ENCODE results near the gene GPAM.

The GPAM gene

DNA sequence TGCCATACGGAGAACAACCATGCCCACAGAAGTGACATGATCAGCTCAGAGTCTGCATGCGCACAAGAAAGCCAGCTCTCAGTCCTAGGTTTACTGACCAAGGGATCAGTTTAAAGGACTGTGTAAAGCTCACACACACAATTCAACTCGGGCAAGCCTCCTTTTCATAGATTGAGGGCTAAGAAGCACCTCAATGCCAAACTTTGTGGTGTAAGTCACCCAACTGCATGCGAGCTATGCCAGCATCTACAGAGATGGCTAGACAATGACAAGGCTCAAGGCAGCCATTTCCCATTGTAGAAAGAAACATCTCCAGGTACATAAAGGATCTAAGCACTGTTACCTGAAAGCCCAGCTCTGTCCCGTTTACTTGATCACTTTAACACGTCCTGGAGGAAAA, 36.8 kb downstream of the GPAM start:
- no peak for DNase-seq (ENCODE audit: low read depth)
- TF ChIP-seq, protein P1, sequence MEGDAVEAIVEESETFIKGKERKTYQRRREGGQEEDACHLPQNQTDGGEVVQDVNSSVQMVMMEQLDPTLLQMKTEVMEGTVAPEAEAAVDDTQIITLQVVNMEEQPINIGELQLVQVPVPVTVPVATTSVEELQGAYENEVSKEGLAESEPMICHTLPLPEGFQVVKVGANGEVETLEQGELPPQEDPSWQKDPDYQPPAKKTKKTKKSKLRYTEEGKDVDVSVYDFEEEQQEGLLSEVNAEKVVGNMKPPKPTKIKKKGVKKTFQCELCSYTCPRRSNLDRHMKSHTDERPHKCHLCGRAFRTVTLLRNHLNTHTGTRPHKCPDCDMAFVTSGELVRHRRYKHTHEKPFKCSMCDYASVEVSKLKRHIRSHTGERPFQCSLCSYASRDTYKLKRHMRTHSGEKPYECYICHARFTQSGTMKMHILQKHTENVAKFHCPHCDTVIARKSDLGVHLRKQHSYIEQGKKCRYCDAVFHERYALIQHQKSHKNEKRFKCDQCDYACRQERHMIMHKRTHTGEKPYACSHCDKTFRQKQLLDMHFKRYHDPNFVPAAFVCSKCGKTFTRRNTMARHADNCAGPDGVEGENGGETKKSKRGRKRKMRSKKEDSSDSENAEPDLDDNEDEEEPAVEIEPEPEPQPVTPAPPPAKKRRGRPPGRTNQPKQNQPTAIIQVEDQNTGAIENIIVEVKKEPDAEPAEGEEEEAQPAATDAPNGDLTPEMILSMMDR (IDR thresholded peaks at IDR 0.05; ENCODE audit: control insufficient read depth, insufficient read depth, low read depth, low read length, missing control alignments), result no peak
- H3K4me3 ChIP-seq (ENCODE audit: control insufficient read depth, low read depth, low read length), result no peak overlapping the region

DNA sequence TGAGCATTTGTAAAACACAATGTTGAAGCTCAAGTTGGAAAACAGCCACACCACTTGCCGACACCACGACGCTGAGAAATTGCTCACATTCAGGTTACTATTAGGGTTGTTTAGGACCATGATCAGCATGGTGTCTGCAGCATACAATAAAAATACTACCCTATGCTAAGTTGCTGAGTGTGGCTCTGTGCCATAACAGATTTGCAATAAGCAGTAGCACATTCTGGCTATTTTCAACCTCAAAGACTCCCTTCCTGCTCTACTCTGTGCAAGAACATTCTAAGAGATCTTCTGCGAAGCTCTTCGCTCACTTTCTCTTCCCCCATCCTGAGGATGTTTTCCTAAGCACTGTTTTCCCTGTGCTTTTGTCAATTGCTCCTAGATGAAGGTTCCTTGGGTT, 38.3 kb downstream of the GPAM start:
- DNase-seq (ENCODE audit: low read depth), result no peak
- H3K4me3 ChIP-seq (ENCODE audit: control insufficient read depth, low read depth, low read length), result no peak overlapping the region
- TF ChIP-seq, protein P1 (IDR thresholded peaks at IDR 0.05; ENCODE audit: control insufficient read depth, insufficient read depth, low read depth, low read length, missing control alignments), result no peak

DNA sequence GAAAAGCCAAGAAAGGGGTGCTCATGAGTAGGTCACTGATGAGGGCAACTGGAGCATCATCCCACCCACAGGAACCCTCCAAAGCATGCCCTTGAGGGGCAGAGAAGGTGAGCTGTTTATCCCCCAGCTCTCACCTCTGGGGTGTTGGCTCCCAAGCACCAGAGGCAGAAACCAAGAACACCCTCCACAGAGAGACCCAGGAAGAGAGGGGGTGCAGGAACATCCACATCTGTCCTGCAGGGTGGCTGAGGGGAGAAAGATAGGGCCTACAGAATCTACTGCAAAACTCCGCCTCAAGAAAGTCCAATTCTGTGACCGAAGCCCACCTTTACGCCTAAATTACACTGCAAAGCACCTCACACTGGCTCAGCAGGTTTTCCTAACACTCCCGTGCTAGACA, 40.1 kb downstream of the GPAM start:
- TF ChIP-seq, protein P1 (IDR thresholded peaks at IDR 0.05; ENCODE audit: control insufficient read depth, insufficient read depth, low read depth, low read length, missing control alignments), result no peak
- no peak for DNase-seq (ENCODE audit: low read depth)

DNA sequence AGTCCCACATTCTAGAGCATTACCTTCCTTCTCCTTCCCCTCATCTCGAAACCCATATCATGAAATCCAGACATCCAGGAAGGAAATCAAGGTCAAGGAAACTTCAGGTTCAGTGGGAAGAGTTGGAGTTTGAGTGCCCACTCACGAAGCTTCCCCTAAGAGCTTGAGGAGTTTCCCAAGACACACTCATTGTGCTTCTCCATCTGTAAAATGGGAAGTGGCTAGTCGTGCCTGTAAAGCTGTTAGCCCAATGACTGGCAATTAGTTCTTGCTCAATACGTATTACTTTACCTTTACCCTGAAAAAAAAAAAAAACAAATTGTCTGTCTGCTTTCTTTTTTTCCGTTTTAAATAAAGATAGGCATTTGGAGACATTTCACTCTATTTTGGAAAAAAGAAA, 42.3 kb downstream of the GPAM start:
- TF ChIP-seq, protein P1 (IDR thresholded peaks at IDR 0.05; ENCODE audit: control insufficient read depth, insufficient read depth, low read depth, low read length, missing control alignments), result no peak
- no peak overlapping the region for H3K4me3 ChIP-seq (ENCODE audit: control insufficient read depth, low read depth, low read length)
- DNase-seq (ENCODE audit: low read depth), result no peak

More for the DNA sequence above, 40.1 kb downstream of the GPAM start:
- H3K4me3 ChIP-seq (ENCODE audit: control insufficient read depth, low read depth, low read length), result no peak overlapping the region

DNA sequence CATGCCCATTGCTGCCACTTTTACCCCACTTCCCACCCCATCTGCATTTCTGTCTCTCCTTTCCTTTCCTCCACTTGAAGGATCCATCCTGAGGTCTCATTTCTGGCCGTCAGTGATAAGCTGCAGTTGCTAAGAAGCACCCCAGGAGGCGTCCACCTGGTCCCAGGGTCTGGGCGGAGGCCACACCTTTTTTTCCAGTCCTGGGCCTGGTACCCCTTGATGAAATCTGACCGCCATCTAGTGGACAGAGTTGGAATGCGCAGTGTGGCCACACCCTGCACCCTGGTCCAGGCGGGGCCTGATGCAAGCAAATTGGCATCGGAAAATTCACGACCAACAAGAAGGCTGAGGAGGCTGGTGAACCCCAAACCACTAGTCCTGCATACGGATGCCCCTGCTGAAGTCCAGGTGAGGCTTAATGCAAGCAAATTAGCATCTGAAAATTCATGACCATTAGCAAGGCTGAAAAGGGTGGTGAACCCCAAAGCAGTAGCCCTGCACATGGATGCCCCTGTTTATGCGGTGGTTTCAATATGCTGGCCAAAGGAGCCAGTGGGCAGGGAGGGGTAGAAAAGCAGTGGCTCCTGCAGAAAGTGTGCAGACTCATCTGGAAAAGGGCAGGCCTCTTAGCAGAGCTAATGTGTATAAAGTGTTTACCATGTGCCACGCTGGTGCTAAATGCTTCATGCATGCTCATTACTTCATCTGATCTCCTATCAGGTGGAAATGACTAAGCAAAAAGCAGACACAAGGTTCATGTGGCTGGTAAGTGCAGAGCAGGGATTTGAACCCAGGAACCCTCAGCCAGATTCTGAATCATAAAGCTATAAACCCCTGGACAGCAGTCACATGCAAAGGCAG, 43.2 kb downstream of the GPAM start:
- TF ChIP-seq, protein P1 (IDR thresholded peaks at IDR 0.05; ENCODE audit: control insufficient read depth, insufficient read depth, low read depth, low read length, missing control alignments), result peak; percentile 92
- no peak for DNase-seq (ENCODE audit: low read depth)

DNA sequence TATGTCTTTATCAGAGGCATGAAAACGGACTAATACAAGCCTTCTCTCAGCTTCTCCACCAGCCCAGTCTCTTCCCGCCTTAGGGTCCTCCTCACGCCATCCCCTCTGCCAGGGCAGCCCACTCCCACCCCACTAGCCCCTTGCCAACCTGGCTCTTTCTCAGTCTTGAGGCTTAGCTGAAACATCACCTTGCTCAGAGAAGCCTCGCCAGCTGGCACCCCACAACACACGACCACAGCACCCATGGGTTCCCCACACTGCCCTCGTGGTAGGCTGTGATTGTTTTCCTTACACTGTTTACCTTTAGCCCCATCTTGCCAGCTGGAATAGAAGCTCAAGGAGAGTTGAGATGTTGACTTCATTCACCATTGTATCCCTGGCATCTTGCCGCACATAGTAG, 44.4 kb downstream of the GPAM start:
- DNase-seq (ENCODE audit: low read depth), result no peak
- TF ChIP-seq, protein P1 (IDR thresholded peaks at IDR 0.05; ENCODE audit: control insufficient read depth, insufficient read depth, low read depth, low read length, missing control alignments), result no peak
- no peak overlapping the region for H3K4me3 ChIP-seq (ENCODE audit: control insufficient read depth, low read depth, low read length)

More for the DNA sequence above, 43.2 kb downstream of the GPAM start:
- no peak overlapping the region for H3K4me3 ChIP-seq (ENCODE audit: control insufficient read depth, low read depth, low read length)

Measured in AG09309 (cell line).